Testis (tissue), 2 donors: ENCODE results near the gene SST.

ENCODE experiments used
- POLR2A ChIP-seq: fragments of 450-650 bp; IDR thresholded peaks from one replicate; pipeline ENCODE4 v1.6.1; 2017; ENCODE audit warnings: antibody characterized with exemption, mild to moderate bottlenecking, moderate library complexity
- TF ChIP-seq, protein P1 (sequence below), 3 experiments: fragments of 450-650 bp in 2 of 3; fragments of 200-600 bp in 1 of 3; sonication (generic) in 1 of 3; IDR thresholded peaks; one replicate each; pipeline ENCODE4 v1.5.1; 2016 to 2019; ENCODE audit warnings: antibody characterized with exemption in 3 of 3, mild to moderate bottlenecking in 2 of 3, moderate library complexity in 1 of 3

DNA sequence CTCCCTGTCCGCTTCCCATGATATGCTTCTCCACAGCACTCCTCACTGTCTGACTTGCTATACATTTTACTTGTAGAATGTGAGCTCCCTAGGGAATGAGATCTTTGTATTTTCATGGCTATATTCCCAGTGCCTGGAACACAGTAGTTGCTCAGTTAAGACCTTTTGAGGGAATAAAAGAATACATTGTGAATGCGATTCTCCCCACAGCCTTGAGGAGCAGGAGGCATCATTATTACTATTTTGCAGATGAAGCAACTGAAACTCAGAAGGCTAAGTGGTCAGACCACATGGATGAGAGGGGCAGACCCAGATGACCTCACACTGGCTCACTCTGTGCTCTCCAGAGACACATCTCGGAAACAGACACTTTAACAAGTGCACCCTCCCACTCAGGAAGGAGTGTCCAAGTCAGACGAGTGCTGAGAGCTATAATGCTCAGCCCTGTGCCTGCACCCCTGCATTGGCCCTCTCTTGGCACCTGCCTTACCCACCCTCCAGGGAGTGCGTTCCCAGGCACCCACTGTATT lies 46.8 kb downstream of the SST start:
- TF ChIP-seq POLR2A: no peak
- TF ChIP-seq, protein P1, sequence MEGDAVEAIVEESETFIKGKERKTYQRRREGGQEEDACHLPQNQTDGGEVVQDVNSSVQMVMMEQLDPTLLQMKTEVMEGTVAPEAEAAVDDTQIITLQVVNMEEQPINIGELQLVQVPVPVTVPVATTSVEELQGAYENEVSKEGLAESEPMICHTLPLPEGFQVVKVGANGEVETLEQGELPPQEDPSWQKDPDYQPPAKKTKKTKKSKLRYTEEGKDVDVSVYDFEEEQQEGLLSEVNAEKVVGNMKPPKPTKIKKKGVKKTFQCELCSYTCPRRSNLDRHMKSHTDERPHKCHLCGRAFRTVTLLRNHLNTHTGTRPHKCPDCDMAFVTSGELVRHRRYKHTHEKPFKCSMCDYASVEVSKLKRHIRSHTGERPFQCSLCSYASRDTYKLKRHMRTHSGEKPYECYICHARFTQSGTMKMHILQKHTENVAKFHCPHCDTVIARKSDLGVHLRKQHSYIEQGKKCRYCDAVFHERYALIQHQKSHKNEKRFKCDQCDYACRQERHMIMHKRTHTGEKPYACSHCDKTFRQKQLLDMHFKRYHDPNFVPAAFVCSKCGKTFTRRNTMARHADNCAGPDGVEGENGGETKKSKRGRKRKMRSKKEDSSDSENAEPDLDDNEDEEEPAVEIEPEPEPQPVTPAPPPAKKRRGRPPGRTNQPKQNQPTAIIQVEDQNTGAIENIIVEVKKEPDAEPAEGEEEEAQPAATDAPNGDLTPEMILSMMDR (IDR thresholded peaks at IDR 0.05): no peak
